Measurements from ENCODE around the gene IQUB. TPM values are rescaled to one million over a fixed set of nuclear protein-coding genes. Genes with fewer than 3 reads are reported as not detected.
A peak's percentile ranks its signal among the peaks of the same experiment; 100 is the strongest.

Gene IQUB
- total RNA-seq, result not detected

- Histone ChIP-seq H3K4me3 (peak within 1 kb of the TSS; percentile 55 to 68 (median 64)), H3K4me1 (peaks cover 0 to 9% (median 3%) of the 10 kb centered on the region in 4 donors), H3K9me3 (no peaks in the 10 kb centered on the region), H3K27me3 (no peaks in the 10 kb centered on the region), H3K36me3 (no peaks in the 10 kb centered on the region), H3K27ac (peak within 1 kb of the TSS; percentile 74 to 90 (median 84))
- TF ChIP-seq, protein P1, sequence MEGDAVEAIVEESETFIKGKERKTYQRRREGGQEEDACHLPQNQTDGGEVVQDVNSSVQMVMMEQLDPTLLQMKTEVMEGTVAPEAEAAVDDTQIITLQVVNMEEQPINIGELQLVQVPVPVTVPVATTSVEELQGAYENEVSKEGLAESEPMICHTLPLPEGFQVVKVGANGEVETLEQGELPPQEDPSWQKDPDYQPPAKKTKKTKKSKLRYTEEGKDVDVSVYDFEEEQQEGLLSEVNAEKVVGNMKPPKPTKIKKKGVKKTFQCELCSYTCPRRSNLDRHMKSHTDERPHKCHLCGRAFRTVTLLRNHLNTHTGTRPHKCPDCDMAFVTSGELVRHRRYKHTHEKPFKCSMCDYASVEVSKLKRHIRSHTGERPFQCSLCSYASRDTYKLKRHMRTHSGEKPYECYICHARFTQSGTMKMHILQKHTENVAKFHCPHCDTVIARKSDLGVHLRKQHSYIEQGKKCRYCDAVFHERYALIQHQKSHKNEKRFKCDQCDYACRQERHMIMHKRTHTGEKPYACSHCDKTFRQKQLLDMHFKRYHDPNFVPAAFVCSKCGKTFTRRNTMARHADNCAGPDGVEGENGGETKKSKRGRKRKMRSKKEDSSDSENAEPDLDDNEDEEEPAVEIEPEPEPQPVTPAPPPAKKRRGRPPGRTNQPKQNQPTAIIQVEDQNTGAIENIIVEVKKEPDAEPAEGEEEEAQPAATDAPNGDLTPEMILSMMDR (IDR thresholded peaks at IDR 0.05), result no peak
- peak in 1 of 2 donors; percentile 45 for TF ChIP-seq POLR2A (IDR thresholded peaks at IDR 0.05)
- peak; percentile 99 for DNase-seq
Observed at GRCh38 chr7:123534383-123535260, at the start of gene IQUB. Gene IQUB, minus strand, starts transcription at chr7:123534595. Its CDS starts 22,255 bp downstream, at chr7:123512340.

- H3K4me3 ChIP-seq, result no peak overlapping the region
- TF ChIP-seq, protein P1 (IDR thresholded peaks at IDR 0.05), result no peak
- no peak for TF ChIP-seq POLR2A (IDR thresholded peaks at IDR 0.05)
- H3K36me3 ChIP-seq, result no peaks in the 10 kb centered on the region
- H3K27me3 ChIP-seq, result no peaks in the 10 kb centered on the region
- no peak overlapping the region for H3K27ac ChIP-seq
- H3K4me1 ChIP-seq, result no peaks in the 10 kb centered on the region
- no peaks in the 10 kb centered on the region for H3K9me3 ChIP-seq
- no peak for DNase-seq
Observed at GRCh38 chr7:123583821-123584220, 49.4 kb upstream of the IQUB start.

DNA sequence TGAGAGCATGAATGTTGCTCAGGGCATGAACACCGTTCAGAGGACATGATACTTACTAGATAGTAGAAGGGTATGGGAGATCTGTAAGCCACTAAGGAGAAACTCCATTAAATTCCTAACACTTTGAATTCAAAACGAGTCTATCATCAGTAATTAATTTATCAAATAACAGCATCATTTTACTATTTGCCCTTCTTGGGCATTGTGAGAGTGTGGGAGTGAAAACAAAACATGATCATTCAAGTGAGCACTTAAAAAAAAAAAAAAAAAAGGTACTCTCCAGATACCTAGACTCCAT, 46.7 kb upstream of the IQUB start:
- Histone ChIP-seq H3K36me3 (no peaks in the 10 kb centered on the region), H3K4me3 (no peak overlapping the region), H3K4me1 (no peaks in the 10 kb centered on the region), H3K27ac (no peak overlapping the region), H3K9me3 (no peaks in the 10 kb centered on the region), H3K27me3 (no peaks in the 10 kb centered on the region)
- TF ChIP-seq, protein P1 (IDR thresholded peaks at IDR 0.05), result no peak
- no peak for TF ChIP-seq POLR2A (IDR thresholded peaks at IDR 0.05)
- no peak for DNase-seq

- Histone ChIP-seq H3K9me3 (no peaks in the 10 kb centered on the region), H3K4me1 (no peaks in the 10 kb centered on the region), H3K27ac (no peak overlapping the region), H3K27me3 (no peaks in the 10 kb centered on the region), H3K4me3 (no peak overlapping the region), H3K36me3 (no peaks in the 10 kb centered on the region)
- TF ChIP-seq, protein P1 (IDR thresholded peaks at IDR 0.05), result peak in 4 of 6 experiments; percentile 28 to 53 (median 40)
- TF ChIP-seq POLR2A (IDR thresholded peaks at IDR 0.05), result no peak
- no peak for DNase-seq
Observed at GRCh38 chr7:123580406-123581161, 46.2 kb upstream of the IQUB start.

GRCh38 chr7:123579416-123579815, 45.0 kb upstream of the IQUB start:
- Histone ChIP-seq H3K36me3 (no peaks in the 10 kb centered on the region), H3K9me3 (no peaks in the 10 kb centered on the region), H3K4me3 (no peak overlapping the region), H3K27me3 (no peaks in the 10 kb centered on the region), H3K4me1 (no peaks in the 10 kb centered on the region), H3K27ac (no peak overlapping the region)
- no peak for DNase-seq
- TF ChIP-seq POLR2A (IDR thresholded peaks at IDR 0.05), result no peak
- TF ChIP-seq, protein P1 (IDR thresholded peaks at IDR 0.05), result no peak

All from Peyer's patch (tissue), 4 donors.